Mononuclear cell (primary cell): ENCODE measurements around the gene ZNF827. TPM values are rescaled to one million over a fixed set of nuclear protein-coding genes. Genes with fewer than 3 reads are reported as not detected.
"Not testable (repeated sequence)": the region's sequence is repeated elsewhere in the genome, so short reads cannot be mapped to it uniquely, and the experiment has no call there.

Source experiments
- H3K27me3 ChIP-seq: 2 replicates; pipeline ENCODE4 v1.6.0; 2011; ENCODE audit warnings: low read length, control low read depth; ENCODE audit not compliant: insufficient read depth
- H3K4me1 ChIP-seq: 2 replicates; pipeline ENCODE4 v1.5.1; 2011; ENCODE audit warnings: mild to moderate bottlenecking, low read length, control low read depth; ENCODE audit not compliant: insufficient read depth
- H3K4me3 ChIP-seq: 2 replicates; pipeline ENCODE4 v1.5.1; 2011; ENCODE audit warnings: mild to moderate bottlenecking, low read length, moderate library complexity
- H3K9me3 ChIP-seq: 2 replicates; pipeline ENCODE4 v1.5.1; 2011; ENCODE audit warnings: low read depth, mild to moderate bottlenecking, control low read depth, low read length
- total RNA-seq: library from RNA; depleted of rRNA; stranded (reverse); fragments of >200 nt; gene quantifications from one replicate; pipeline ENCODE4 v1.2.3, GENCODE V29; 2012

The ZNF827 gene
- total RNA-seq, 1 donor: 14.0 TPM

DNA sequence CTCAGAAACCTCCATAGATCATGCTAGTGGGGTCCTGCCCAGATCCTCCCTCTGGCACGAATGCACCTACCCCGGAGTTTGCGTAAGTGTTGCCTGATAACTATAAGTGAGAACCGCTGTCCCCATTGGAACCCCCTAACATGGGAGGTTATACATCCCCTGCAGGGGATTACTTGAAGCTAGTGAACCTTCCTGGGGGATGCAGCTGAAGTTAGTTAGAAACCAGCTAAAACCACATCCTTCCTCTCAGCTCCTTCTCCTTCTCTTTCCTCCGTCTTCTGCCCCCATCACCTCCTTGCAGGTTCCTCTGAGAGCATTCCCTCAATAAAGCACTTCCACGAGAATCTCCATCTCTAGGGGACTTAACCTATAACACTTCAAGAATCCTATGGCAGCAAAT lies 95.0 kb downstream of the ZNF827 start:
- Histone ChIP-seq H3K4me1 (peaks cover 12% of the 10 kb centered on the region), H3K4me3 (no peak overlapping the region), H3K9me3 (no peaks in the 10 kb centered on the region), H3K27me3 (no peaks in the 10 kb centered on the region)

DNA sequence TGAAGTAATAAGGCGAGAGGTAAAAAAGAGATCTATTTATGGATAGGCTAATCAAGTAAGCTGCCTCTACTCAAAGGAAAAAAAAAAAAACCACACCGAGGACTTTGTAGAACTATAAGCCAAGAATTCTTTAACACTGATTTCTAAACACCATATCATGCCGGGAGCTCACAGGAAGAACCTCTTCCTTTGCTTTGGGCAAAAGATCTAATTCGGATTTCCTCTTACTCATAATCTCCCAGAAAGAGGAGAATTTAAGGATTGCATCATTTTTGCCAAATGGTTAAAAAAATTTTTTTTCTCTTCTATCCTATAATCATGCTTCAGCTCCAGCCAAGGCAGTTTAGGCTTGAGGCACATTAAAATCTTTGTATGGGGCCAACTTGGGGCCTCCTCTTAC lies 95.5 kb downstream of the ZNF827 start:
- Histone ChIP-seq H3K4me1 (peaks cover 12% of the 10 kb centered on the region), H3K4me3 (no peak overlapping the region), H3K27me3 (no peaks in the 10 kb centered on the region), H3K9me3 (no peaks in the 10 kb centered on the region)

DNA sequence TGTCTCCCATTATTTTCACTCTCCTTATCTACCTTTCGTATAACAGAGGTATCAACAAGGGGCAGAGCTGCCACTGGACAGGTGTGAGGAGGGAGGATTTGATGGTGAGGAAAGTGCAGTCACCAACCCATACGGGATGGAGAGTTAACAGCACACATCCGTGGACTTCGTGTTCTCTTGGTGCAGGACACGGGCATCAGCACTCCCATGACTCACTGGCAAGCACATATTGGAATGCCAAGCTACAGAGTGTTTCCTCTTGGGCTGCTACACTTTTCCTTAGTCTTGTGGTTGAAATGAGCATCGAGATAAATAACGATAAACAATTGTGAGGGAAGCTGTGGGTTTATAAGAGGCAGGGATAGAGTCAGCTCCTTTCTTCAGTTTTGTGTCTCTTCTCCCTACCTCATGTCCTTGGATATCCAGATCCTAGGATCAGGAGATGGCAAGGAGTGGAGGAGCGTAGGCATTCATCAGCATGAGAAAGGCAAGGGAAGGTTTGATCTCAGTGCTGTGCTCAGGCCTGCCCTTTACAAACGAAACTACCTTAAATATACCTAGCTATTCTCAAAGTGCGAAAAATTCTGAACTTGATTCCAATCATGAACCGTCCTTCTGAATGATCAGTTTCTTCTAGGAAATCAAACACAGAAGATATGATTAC lies 96.3 kb downstream of the ZNF827 start:
- no peaks in the 10 kb centered on the region for H3K27me3 ChIP-seq
- H3K9me3 ChIP-seq: no peaks in the 10 kb centered on the region
- no peak overlapping the region for H3K4me3 ChIP-seq
- peaks cover 12% of the 10 kb centered on the region for H3K4me1 ChIP-seq

DNA sequence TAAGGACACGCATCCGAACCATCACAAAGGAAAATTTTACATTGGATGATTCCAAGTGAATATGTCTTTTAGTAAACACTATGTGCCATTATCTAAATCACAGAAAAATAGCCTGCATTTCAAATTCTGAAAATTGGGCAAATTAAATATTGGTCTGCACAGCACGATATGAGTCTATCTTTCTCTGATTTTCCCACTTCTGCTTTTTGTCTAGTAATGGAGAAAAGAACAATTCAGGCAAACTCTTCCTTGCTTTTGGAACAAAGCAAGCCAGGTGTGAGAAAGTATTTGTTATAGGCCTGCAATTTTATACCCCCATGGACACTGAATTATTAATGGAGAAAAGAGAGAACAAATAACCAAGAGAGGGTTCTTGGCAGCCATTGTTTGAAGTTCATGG lies 97.8 kb downstream of the ZNF827 start:
- Histone ChIP-seq H3K4me3 (no peak overlapping the region), H3K27me3 (no peaks in the 10 kb centered on the region)

DNA sequence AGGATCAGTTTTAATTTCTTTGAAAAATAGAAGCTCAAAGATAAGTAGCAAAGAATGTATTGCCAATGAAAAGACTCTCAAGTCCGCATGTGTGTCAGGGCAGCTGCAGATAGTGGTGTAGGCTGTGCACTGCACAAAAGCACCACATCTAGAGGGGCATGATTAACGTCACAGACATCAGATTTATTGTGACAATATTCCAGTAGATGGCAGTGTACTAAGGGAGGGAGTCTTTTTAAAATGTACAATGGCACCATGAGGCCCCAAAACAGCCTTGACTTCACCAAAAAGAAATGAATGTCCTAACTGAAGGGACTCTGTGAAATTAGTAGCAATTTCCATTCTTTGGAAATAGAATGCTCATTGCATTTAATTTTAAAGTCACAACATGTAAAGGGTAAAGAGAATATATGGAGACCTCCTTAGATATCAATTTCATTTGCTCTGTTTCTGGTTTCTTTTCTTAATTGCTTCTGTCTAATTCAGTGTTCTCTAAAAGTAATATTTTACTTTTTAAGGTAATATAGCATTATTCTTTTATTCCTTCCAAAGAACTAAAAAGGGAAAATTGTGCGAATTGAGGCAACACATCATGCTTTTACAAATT lies 98.4 kb downstream of the ZNF827 start:
- Histone ChIP-seq H3K4me3 (no peak overlapping the region), H3K27me3 (no peaks in the 10 kb centered on the region), H3K4me1 (peaks cover 12% of the 10 kb centered on the region), H3K9me3 (no peaks in the 10 kb centered on the region)

More for the DNA sequence above, 97.8 kb downstream of the ZNF827 start:
- Histone ChIP-seq H3K9me3 (no peaks in the 10 kb centered on the region), H3K4me1 (peaks cover 12% of the 10 kb centered on the region)

DNA sequence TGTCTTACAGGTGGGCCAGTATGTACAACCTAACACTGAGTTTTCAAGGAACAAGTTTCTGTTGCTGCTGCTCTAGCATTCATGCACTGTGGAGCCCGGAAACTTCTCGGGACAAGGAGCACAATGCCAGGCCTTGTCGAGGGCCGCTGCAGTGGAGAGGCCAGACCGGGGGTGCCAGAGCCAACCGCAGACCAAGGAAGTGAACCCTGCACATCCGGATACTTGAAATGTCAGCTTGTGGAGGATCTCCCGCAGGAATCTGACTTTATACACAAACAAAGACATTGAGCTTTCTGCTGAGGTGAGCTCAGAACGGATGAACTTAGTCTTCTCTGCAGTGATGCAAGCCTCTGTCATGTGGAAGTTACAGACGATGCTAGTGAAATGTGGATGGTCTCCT lies 99.5 kb downstream of the ZNF827 start:
- Histone ChIP-seq H3K9me3 (no peaks in the 10 kb centered on the region), H3K27me3 (no peaks in the 10 kb centered on the region), H3K4me1 (peaks cover 12% of the 10 kb centered on the region), H3K4me3 (no peak overlapping the region)

DNA sequence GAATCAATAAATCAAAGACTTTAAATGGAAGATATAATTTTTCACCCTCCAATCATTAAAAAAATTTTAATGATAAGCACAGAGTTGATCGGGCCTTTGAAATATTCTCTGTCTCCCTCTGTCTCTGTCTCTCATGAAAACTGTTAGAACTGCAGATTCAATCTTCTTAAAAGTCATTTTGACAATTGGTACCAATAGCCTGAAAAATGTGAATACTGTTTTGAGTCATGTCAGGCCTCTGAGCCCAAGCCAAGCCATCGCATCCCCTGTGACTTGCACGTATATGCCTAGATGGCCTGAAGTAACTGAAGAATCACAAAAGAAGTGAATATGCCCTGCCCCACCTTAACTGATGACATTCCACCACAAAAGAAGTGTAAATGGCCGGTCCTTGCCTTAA lies 106.2 kb downstream of the ZNF827 start:
- H3K4me1 ChIP-seq, H3K27me3 ChIP-seq: not testable (repeated sequence)

DNA sequence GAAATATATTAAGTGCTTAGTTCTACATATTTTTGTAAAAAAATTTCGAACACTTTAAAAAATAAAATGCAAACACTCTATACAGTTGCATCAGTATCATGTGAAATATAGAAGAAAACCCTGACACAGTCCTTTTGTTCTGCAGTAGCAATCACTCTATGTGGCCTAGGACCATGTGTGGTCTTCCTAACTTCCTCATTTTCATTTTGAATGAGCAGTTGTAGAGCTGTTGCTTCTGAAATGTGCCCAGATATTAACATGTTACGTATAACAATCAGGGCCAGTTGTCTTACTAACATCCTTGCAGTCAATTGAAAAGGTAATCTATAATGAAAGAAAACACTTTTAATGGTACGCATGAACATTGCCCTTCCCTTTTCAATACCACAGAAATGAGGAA lies 107.9 kb downstream of the ZNF827 start:
- Histone ChIP-seq H3K9me3 (no peaks in the 10 kb centered on the region), H3K4me1 (peaks cover 7% of the 10 kb centered on the region), H3K27me3 (no peaks in the 10 kb centered on the region), H3K4me3 (no peak overlapping the region)

More for the DNA sequence above, 106.2 kb downstream of the ZNF827 start:
- not testable (repeated sequence) for H3K4me3 ChIP-seq, H3K9me3 ChIP-seq

DNA sequence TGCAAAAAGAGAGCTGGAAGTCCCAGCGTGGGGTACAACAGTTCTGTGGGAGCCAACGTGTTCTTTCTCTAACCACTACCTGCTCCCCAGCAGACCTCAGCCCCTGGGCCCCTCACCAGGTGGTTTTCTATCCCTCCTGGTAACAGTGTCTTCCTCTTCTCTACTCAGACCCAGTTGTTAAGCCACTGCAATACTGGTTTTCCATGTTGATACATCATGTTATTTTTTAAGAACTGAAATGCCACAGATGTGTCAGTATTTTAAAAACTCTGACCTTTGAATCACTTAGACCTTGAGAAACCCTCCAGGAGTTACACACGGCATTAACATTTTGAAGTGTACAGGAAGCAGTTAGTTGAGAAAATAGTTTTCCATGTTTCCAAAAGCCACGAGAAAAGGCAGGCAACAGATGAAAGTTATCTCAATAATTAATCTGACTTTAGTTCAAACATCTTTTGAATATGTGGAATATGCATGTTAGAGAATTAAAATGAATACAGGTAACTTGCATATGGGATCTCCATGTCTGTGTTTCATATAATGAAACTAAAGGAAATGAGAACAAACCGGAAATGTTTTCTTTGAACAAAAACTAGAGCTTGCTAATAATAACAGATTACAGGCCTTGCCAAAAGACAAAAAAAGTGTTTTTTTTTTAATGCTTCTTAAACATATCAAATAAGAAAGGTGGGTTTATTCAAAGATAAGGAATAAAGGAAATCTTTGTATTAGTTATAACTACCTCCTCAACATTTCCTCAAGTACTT lies 108.8 kb downstream of the ZNF827 start:
- Histone ChIP-seq H3K4me1 (peaks cover 7% of the 10 kb centered on the region), H3K9me3 (no peaks in the 10 kb centered on the region), H3K27me3 (no peaks in the 10 kb centered on the region), H3K4me3 (no peak overlapping the region)

DNA sequence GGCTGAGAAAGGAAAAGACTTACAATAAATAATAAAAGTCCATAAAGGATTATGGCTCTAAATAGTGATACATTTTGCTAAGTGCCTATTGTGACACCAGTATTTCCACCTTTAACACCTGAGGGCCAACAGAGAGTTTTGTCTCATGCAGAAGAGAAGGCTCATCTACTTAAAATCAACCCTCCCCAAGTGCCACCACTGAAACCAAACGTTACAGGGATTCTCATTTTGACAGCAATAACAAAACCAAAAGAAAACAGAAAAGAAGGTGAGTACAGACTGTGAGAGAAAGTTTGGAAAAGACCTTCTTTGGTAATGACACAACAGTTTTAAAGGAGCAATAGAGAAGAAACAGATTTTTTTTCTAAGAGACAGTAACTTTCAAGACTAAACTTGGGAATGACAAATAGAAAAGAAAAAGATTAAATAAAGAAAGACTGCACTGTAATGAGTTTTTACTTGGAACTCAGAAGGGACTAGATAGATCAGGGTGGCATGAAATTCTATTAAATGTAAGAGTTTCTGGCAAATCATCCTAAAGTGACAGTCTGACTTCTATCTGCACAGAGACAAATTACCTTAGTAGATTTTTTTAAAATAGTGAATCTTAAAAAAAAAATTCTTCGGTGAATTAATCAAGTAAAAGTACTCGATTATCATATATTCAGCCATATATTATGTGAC lies 109.7 kb downstream of the ZNF827 start:
- H3K4me1 ChIP-seq: peaks cover 7% of the 10 kb centered on the region
- H3K9me3 ChIP-seq: no peaks in the 10 kb centered on the region
- no peaks in the 10 kb centered on the region for H3K27me3 ChIP-seq
- no peak overlapping the region for H3K4me3 ChIP-seq

DNA sequence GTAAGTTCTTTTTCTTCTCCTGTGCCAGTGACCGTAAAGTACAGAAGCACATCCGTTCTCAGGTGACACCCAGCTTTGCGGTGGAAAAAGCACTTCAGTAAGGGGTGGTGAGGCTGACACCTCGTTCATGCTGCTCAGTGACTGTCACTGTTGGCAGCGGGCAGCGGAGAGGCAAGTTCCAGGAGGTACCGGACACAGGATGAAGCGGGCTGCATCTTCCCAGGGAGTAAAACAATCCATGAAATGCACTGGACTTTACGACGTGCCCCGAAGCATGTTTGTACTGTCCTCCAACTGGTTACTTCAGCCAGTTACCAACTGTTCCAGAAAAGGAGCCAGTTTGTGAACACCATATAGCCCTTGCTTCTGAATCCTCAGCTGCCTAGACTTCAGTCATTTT lies 110.7 kb downstream of the ZNF827 start:
- no peak overlapping the region for H3K4me3 ChIP-seq
- H3K27me3 ChIP-seq: no peaks in the 10 kb centered on the region
- H3K9me3 ChIP-seq: no peaks in the 10 kb centered on the region
- peaks cover 7% of the 10 kb centered on the region for H3K4me1 ChIP-seq

DNA sequence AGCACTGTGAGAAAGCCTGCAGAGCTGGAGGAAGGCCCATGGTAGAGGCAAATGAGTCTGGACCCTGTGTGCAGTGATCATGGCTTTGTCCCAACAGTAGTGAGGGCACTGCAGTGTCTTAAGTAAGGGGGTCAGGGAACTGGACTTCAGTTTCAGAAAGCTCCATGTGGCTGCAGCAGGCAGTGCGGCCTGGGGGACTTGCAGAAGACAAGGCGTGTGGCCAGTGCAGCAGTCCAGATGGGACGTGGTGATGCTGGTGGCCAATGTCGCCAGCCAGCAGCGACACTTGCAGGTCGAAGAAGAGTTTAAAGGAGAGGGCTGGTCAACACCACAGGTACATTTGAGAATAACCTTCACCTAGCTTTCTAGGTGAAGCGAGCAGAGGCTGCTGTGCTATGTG lies 113.4 kb downstream of the ZNF827 start:
- H3K4me1 ChIP-seq: peaks cover 12% of the 10 kb centered on the region
- no peaks in the 10 kb centered on the region for H3K27me3 ChIP-seq
- no peaks in the 10 kb centered on the region for H3K9me3 ChIP-seq
- H3K4me3 ChIP-seq: no peak overlapping the region

DNA sequence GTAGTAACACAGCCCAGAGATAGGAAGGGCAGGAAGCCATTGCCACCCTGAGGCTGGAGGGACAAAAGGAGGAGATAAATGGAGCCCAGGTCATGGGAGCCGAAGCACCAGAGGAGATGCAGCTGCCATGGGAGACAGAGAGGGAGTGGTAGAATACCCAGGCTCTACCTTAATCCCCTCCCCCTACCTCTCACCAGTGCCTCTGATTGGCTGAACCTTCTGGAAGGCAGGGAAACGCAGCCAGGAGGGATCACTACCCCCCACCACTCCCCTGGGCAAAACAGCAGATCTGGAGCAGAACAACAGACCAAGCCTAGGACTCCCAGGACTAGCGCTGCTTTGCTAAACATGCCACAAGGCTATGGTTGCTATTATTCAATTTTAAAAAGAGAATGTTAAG lies 114.2 kb downstream of the ZNF827 start:
- Histone ChIP-seq H3K4me1 (peaks cover 17% of the 10 kb centered on the region), H3K4me3 (no peak overlapping the region), H3K9me3 (no peaks in the 10 kb centered on the region), H3K27me3 (no peaks in the 10 kb centered on the region)

DNA sequence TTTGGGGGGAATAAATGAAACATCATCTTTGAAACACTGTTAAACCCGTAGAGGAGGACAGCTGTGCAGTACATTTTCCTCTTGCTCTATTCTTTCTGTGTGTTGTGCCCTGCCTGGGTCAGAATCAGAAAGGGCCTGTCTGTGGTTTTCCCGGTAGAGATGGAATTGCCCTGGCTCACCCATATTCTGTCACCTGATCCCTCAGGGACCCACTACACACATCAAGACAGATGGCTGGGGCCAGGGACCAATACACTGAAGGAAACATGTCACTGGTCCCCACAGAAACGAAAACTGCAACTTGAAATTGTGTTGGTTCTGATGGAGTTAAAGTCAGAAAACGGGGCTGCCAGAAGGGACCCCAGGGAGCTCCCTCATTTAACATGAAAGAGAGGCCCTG lies 114.9 kb downstream of the ZNF827 start:
- H3K9me3 ChIP-seq: no peaks in the 10 kb centered on the region
- H3K27me3 ChIP-seq: no peaks in the 10 kb centered on the region
- H3K4me1 ChIP-seq: peaks cover 17% of the 10 kb centered on the region
- H3K4me3 ChIP-seq: no peak overlapping the region

DNA sequence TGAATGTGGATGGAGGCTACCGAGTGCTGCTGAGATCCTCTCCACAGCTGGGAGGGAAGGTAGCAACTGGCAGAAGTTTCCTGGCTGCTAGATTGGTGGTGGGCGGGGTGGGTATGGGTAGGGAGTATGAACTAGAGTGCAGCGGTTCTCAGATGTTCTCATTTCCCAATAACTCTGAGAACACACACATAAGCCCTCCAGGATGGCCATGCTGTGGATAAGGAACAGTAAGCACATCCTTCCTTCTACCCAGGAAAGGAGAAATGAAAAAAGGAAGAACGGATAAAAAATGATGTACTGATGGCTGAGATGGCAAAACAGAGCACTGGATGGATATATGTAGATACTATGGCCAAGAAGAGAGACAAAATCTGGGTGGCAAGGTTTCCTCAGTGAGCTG lies 116.0 kb downstream of the ZNF827 start:
- Histone ChIP-seq H3K9me3 (no peaks in the 10 kb centered on the region), H3K4me3 (no peak overlapping the region), H3K27me3 (no peaks in the 10 kb centered on the region), H3K4me1 (peaks cover 17% of the 10 kb centered on the region)
